AG20443 (cell line): ENCODE results near the gene CC2D2A.
A peak's percentile ranks its signal among the peaks of the same experiment; 100 is the strongest.
"Not testable (repeated sequence)": the region's sequence is repeated elsewhere in the genome, so short reads cannot be mapped to it uniquely, and the experiment has no call there.

Source experiments
- DNase-seq: peaks from one replicate; pipeline ENCODE4 v3.0.0; 2012; ENCODE audit warnings: low spot score, mixed read lengths

Gene CC2D2A

GRCh38 chr4:15557786-15558550, 88.3 kb downstream of the CC2D2A start:
- DNase-seq = no peak

DNA sequence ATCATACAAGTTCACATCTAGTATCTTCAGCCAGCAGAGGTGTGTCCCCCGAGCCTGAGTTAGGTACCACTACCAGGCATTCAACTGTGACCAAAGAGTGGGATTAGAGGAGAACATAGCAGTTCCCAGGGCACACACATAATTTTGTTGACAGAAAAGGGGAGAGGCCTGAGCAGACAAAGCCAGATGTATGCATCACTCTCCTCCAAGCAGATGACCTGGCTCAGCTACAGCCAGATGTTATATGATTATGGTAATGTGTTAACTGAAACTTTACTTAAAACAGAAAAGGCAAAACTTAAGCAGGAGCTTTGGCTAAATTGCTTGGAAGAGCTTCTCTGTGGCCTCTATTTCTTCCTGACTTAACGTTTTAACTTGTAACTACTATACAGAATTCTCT, 88.9 kb downstream of the CC2D2A start:
- no peak for DNase-seq

GRCh38 chr4:15562114-15562513, 92.4 kb downstream of the CC2D2A start:
- no peak for DNase-seq

GRCh38 chr4:15562623-15563022, 92.9 kb downstream of the CC2D2A start:
- no peak for DNase-seq

DNA sequence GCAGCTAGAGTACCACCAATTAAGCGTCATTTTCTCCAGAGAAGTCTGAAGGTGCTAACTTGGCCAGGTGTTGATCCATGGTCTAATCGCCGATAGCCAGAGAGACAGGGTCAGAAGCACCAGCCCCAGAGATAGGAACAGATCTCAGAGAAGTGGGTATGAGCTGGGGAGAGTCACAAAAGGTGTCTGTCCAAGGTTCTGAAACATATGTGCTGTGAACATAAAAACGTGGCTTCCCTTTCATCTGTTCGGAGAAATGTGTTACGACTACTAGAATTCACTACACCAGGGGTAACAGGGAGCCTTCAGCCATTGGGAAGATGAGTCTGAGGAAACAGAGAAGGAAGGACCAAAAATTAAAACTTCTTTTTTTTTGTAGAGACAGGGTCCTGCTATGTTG, 94.2 kb downstream of the CC2D2A start:
- no peak for DNase-seq

DNA sequence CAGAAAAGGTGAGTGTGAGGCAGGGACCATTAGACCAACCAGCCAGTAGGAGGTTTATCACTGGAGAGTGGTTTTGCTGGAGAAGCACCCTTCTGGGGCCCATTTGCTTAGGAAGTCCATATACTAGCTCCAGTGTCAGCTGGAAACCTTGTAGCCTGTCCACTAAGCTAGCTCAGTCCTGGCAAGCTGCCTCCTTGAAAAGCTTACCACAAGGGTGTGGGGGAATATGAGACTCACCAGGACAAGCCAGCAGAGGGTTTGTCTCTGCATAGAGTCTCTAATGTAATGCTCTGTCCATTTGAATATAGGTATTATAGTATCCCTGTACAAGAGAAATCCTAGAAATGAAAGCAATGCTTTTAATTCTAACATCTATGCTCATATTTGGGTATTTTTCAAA, 99.1 kb downstream of the CC2D2A start:
- no peak for DNase-seq

GRCh38 chr4:15569746-15570145, 100.1 kb downstream of the CC2D2A start:
- DNase-seq = no peak

DNA sequence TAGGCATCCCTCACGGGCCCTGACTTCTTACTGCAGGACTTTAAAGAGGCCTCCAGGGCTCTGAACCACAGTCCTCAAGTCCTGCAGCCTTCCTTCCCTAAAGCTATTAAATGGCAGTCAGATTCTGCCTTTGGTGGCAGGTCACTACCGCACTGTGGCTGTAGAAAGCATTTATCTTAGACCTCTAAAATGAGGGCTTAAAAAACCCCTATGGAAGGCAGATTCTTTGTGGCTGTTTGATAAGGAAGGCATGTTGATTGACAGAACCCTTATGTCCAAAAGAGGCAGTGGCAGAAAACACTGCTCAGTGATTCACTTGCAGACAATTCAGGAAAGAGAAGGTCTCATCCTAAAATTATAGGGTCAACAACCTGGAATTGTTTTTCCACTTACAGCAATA, 106.3 kb downstream of the CC2D2A start:
- no peak for DNase-seq

GRCh38 chr4:15577508-15577907, 107.8 kb downstream of the CC2D2A start:
- peak; percentile 22 for DNase-seq

DNA sequence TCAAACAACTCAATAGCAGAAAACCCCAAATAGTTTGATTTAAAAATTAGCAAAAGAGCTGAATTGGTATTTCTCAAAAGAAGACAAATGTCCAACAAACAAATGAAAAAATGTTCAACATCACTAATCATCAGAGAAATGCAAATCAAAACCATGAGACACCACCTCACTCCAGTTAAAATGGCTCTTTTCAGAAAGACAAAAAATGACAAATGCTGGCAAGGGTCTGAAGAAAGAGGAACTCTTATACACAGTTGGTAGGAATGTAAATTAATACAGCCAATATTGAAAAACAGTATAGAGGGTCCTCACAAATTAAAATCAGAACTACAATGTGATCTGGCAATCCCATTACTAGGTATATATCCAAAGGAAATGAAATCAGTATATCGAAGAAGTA, 115.1 kb downstream of the CC2D2A start:
- DNase-seq = no peak

GRCh38 chr4:15585331-15585730, 115.6 kb downstream of the CC2D2A start:
- DNase-seq = no peak

DNA sequence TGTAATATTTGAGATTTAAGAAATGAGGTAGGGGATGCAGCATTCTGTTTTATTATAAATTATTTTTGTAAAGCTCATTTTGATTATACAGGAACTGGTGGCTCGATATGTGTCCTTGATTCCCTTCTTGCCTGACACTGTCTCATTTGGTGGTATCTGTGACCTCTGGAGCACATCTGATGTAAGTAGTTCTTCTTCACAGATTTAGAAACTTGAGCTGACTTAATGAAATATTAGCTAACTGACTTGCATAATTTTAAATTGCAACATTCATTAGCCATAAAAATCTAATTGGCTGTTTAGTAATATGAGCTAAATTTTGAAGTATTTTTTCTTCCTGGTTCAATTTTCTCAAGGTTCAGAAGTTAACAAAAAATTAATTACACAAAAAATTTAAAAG, 116.4 kb downstream of the CC2D2A start:
- DNase-seq = no peak

GRCh38 chr4:15587649-15588048, 118.0 kb downstream of the CC2D2A start:
- no peak for DNase-seq

- no peak for DNase-seq
Observed at GRCh38 chr4:15592799-15593198, 123.1 kb downstream of the CC2D2A start.

GRCh38 chr4:15598644-15599043, 129.0 kb downstream of the CC2D2A start:
- DNase-seq = no peak

DNA sequence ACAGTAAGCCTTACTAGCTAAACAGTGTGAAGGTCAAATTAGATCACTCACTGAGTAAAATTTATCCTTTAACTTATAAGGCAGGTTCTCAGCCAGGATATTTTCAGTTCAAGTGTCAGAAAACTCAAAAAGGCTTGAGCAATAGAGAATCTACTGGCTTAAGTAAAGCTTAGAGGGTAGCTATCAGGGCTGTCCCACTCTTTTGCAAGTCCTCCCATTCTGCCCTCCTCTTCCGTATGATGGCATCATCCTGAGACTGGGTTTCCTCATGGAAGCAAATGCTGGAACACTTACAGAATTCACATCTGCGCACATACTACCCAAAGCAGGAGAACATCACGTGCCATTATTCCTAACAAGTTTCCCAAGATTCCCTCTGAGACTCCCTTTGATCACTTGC, 130.5 kb downstream of the CC2D2A start:
- no peak for DNase-seq

- no peak for DNase-seq
Observed at GRCh38 chr4:15601862-15602261, 132.2 kb downstream of the CC2D2A start.

GRCh38 chr4:15605537-15605936, 135.9 kb downstream of the CC2D2A start:
- no peak for DNase-seq

- no peak for DNase-seq
Observed at GRCh38 chr4:15610855-15611254, 141.2 kb downstream of the CC2D2A start.

GRCh38 chr4:15612136-15612535, 142.5 kb downstream of the CC2D2A start:
- DNase-seq = no peak

GRCh38 chr4:15614891-15615290, 145.2 kb downstream of the CC2D2A start:
- DNase-seq = not testable (repeated sequence)

GRCh38 chr4:15617407-15617806, 147.7 kb downstream of the CC2D2A start:
- not testable (repeated sequence) for DNase-seq

GRCh38 chr4:15636818-15637217, 167.1 kb downstream of the CC2D2A start:
- no peak for DNase-seq

DNA sequence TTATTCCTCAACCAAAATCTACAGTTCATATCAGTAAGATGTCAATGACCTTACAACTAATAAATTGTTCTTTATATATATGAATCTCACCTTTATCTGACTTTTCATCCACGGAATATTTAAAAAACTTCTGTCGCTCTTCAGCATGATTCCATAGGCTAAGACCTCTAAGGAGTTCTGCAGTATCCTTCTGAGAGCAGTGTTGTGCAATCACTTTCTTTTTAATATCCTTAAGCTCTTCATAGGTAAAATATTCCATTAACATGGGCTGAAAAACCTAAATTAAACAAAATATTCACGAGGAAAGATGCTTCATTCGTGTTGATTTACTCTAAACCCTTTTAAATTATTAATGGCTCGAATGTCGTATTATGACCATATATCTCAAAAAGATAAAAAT, 168.7 kb downstream of the CC2D2A start:
- no peak for DNase-seq
